H9 (cell line): ENCODE measurements around the gene RHOA. TPM values are rescaled to one million over a fixed set of nuclear protein-coding genes. Genes with fewer than 3 reads are reported as not detected.
A peak's percentile ranks its signal among the peaks of the same experiment; 100 is the strongest.

Experiments
- DNase-seq: peaks from one replicate; pipeline ENCODE4 v3.0.0-alpha.2; 2017
- H2AFZ ChIP-seq: one replicate; pipeline ENCODE4 v1.6.1; 2013; ENCODE audit warnings: mild to moderate bottlenecking, low read length, control low read depth, moderate library complexity
- H2AK5ac ChIP-seq: 2 replicates; pipeline ENCODE4 v1.6.1; 2013; ENCODE audit warnings: low read length, control low read depth, mixed read lengths; ENCODE audit not compliant: insufficient read length
- H2BK120ac ChIP-seq: one replicate; pipeline ENCODE4 v1.6.1; 2013; ENCODE audit warnings: low read depth, mild to moderate bottlenecking, low read length, control low read depth, inconsistent platforms; ENCODE audit not compliant: poor library complexity, severe bottlenecking
- H2BK12ac ChIP-seq: 2 replicates; pipeline ENCODE4 v1.6.1; 2013; ENCODE audit warnings: low read length, control low read depth, mixed read lengths, low read depth; ENCODE audit not compliant: insufficient read length
- H2BK15ac ChIP-seq: 2 replicates; pipeline ENCODE4 v1.6.1; 2013; ENCODE audit warnings: low read depth, low read length, control low read depth
- H2BK20ac ChIP-seq: one replicate; pipeline ENCODE4 v1.6.1; 2013; ENCODE audit warnings: low read depth, mild to moderate bottlenecking, low read length, control low read depth, inconsistent platforms; ENCODE audit not compliant: poor library complexity, severe bottlenecking
- H2BK5ac ChIP-seq: 2 replicates; pipeline ENCODE4 v1.6.1; 2013; ENCODE audit warnings: low read length, control low read depth, mixed read lengths; ENCODE audit not compliant: insufficient read length
- H3K14ac ChIP-seq: 2 replicates; pipeline ENCODE4 v1.6.1; 2013; ENCODE audit warnings: low read length, control low read depth; ENCODE audit not compliant: insufficient read depth
- H3K18ac ChIP-seq: 2 replicates; pipeline ENCODE4 v1.6.1; 2013; ENCODE audit warnings: low read depth, mild to moderate bottlenecking, mixed read lengths, low read length, control low read depth; ENCODE audit not compliant: insufficient read length
- H3K23ac ChIP-seq: 2 replicates; pipeline ENCODE4 v1.6.1; 2013; ENCODE audit warnings: low read length, control low read depth, mixed read lengths, low read depth; ENCODE audit not compliant: insufficient read length
- H3K23me2 ChIP-seq: 2 replicates; pipeline ENCODE4 v1.6.1; 2013; ENCODE audit warnings: low read depth, mild to moderate bottlenecking, mixed read lengths, low read length, control low read depth; ENCODE audit not compliant: insufficient read length, poor library complexity, severe bottlenecking
- H3K27ac ChIP-seq: 2 replicates; pipeline ENCODE4 v1.5.1; 2013; ENCODE audit warnings: low read length, control low read depth, mixed read lengths, low read depth; ENCODE audit not compliant: insufficient read length
- H3K27me3 ChIP-seq: 2 replicates; pipeline ENCODE4 v1.6.1; 2013; ENCODE audit warnings: low read length, control low read depth, inconsistent platforms; ENCODE audit not compliant: insufficient read depth
- H3K4ac ChIP-seq: 2 replicates; pipeline ENCODE4 v1.6.1; 2013; ENCODE audit warnings: low read depth, mild to moderate bottlenecking, control low read depth, inconsistent platforms, low read length, moderate library complexity
- H3K4me1 ChIP-seq: 2 replicates; pipeline ENCODE4 v1.6.1; 2013; ENCODE audit warnings: low read length, control low read depth, inconsistent platforms; ENCODE audit not compliant: insufficient read depth
- H3K4me2 ChIP-seq: 2 replicates; pipeline ENCODE4 v1.6.1; 2013; ENCODE audit warnings: low read length, control low read depth, mixed read lengths; ENCODE audit not compliant: insufficient read length, insufficient read depth
- H3K56ac ChIP-seq: 2 replicates; pipeline ENCODE4 v1.6.1; 2013; ENCODE audit warnings: low read depth, mild to moderate bottlenecking, mixed read lengths, low read length, control low read depth; ENCODE audit not compliant: insufficient read length
- H3K79me1 ChIP-seq: 2 replicates; pipeline ENCODE4 v1.6.1; 2013; ENCODE audit warnings: low read depth, mild to moderate bottlenecking, moderate library complexity, low read length, control low read depth, inconsistent platforms; ENCODE audit not compliant: insufficient read depth, poor library complexity, severe bottlenecking
- H3K79me2 ChIP-seq: 2 replicates; pipeline ENCODE4 v1.6.1; 2013; ENCODE audit warnings: low read length, control low read depth, inconsistent platforms; ENCODE audit not compliant: insufficient read depth
- H3K9ac ChIP-seq: 2 replicates; pipeline ENCODE4 v1.6.1; 2013; ENCODE audit warnings: low read length, control low read depth, mixed read lengths; ENCODE audit not compliant: insufficient read length; ENCODE audit errors: extremely low read depth
- H3K9me3 ChIP-seq: one replicate; pipeline ENCODE4 v1.6.1; 2013; ENCODE audit warnings: low read depth, low read length, inconsistent platforms; ENCODE audit not compliant: control insufficient read depth
- H3T11ph ChIP-seq: one replicate; pipeline ENCODE4 v1.6.1; 2013; ENCODE audit warnings: mild to moderate bottlenecking, low read length, control low read depth, inconsistent platforms
- H4K20me1 ChIP-seq: one replicate; pipeline ENCODE4 v1.6.1; 2013; ENCODE audit not compliant: control insufficient read depth, insufficient read length, insufficient read depth
- H4K5ac ChIP-seq: 2 replicates; pipeline ENCODE4 v1.6.1; 2013; ENCODE audit warnings: low read depth, mild to moderate bottlenecking, mixed read lengths, low read length, control low read depth; ENCODE audit not compliant: insufficient read length
- H4K8ac ChIP-seq: replicated peaks from 2 replicates; pipeline ENCODE4 v1.6.1; 2013; ENCODE audit warnings: low read length, control low read depth, mixed read lengths, low read depth; ENCODE audit not compliant: insufficient read length
- H4K91ac ChIP-seq: 2 replicates; pipeline ENCODE4 v1.6.1; 2013; ENCODE audit warnings: low read depth, mild to moderate bottlenecking, moderate library complexity, mixed read lengths, low read length, control low read depth; ENCODE audit not compliant: insufficient read length
- H3K27ac Mint-ChIP-seq, 3 experiments: 2 replicates in 2 of 3; 3 replicates in 1 of 3; pipeline ENCODE4 v1.8.0; 2020 to 2021; ENCODE audit warnings: mixed read lengths in 3 of 3, mild to moderate bottlenecking in 1 of 3, moderate library complexity in 1 of 3
- H3K27me3 Mint-ChIP-seq: 2 replicates; pipeline ENCODE4 v1.8.0; 2021; ENCODE audit warnings: low read depth, mild to moderate bottlenecking, moderate library complexity, mixed read lengths
- H3K36me3 Mint-ChIP-seq, 3 experiments: 2 replicates in 2 of 3; 3 replicates in 1 of 3; pipeline ENCODE4 v1.8.0; 2020 to 2021; ENCODE audit warnings: low read depth in 3 of 3, mixed read lengths in 3 of 3; ENCODE audit not compliant: insufficient read depth in 1 of 3
- H3K4me1 Mint-ChIP-seq, 2 experiments: 2 replicates each; pipeline ENCODE4 v1.8.0; 2020; ENCODE audit warnings: mixed read lengths in 2 of 2
- H3K4me3 Mint-ChIP-seq, 2 experiments: 2 replicates in 1 of 2; 3 replicates in 1 of 2; pipeline ENCODE4 v1.8.0; 2020 to 2021; ENCODE audit warnings: mild to moderate bottlenecking in 2 of 2, mixed read lengths in 2 of 2, moderate library complexity in 1 of 2
- H3K9me3 Mint-ChIP-seq, 2 experiments: 2 replicates in 1 of 2; 3 replicates in 1 of 2; pipeline ENCODE4 v1.8.0; 2020; ENCODE audit warnings: mild to moderate bottlenecking in 2 of 2, mixed read lengths in 2 of 2, moderate library complexity in 1 of 2
- CTCF ChIP-seq: fragments of 200-600 bp; sonication (generic); conservative IDR thresholded peaks from 3 replicates; pipeline ENCODE4 v1.8.0; 2021; ENCODE audit warnings: antibody characterized with exemption, mild to moderate bottlenecking
- WGBS: extraction: QIAGEN DNeasy Blood & Tissue Kit; methylation state at CpG from one replicate; pipeline ENCODE4 v1.1.7; 2013; ENCODE audit warnings: missing lambda C conversion rate, low lambda C conversion rate, mixed read lengths; ENCODE audit not compliant: insufficient read length; ENCODE audit errors: extremely low coverage; 5-methylcytosine and 5-hydroxymethylcytosine counted together
- total RNA-seq: library from RNA; stranded (reverse); gene quantifications from 2 replicates; pipeline ENCODE4 v1.2.1, GENCODE V29; 2021

RHOA gene
- total RNA-seq, 1 experiment from 2014 or later: 403 TPM

- H3K14ac ChIP-seq: peak within 1 kb of the TSS; percentile 77
- WGBS: no CpG with 5 or more reads among the region's 70 CpGs
- DNase-seq: peak; percentile 84
These were observed 71.6 kb downstream of the RHOA start, which contains the start of gene USP4 for GRCh38 chr3:49339941-49340800. Gene USP4 (minus strand): TSS chr3:49340053. CDS start chr3:49340024, 29 bp downstream.

More at GRCh38 chr3:49339941-49340800, 71.6 kb downstream of the RHOA start, which contains the start of gene USP4:
- peak within 1 kb of the TSS; percentile 6 for H3K27ac ChIP-seq
- Mint-ChIP-seq H3K9me3 (no peaks in the 10 kb centered on the region; a peak in 1 of 5 replicates), H3K4me3 (peak within 1 kb of the TSS; percentile 90 to 94), H3K27ac (peak within 1 kb of the TSS; percentile 86 to 96 (median 95)), H3K4me1 (peaks cover 13 to 16% of the 10 kb centered on the region in 2 experiments), H3K27me3 (no peaks in the 10 kb centered on the region), H3K36me3 (peaks cover 6 to 9% (median 8%) of the 10 kb centered on the region in 3 experiments; a peak in 5 of 7 replicates)
- H4K91ac ChIP-seq: no peak within 1 kb of the TSS
- peak; percentile 54; the same call in 2 of the 3 replicates for TF ChIP-seq CTCF
- H2AFZ ChIP-seq: no peak within 1 kb of the TSS
- peaks cover 4% of the 10 kb centered on the region for H3K23me2 ChIP-seq
- H4K5ac ChIP-seq: no peak within 1 kb of the TSS
- H3K56ac ChIP-seq: no peak within 1 kb of the TSS
- no peaks in the 10 kb centered on the region for H3K4me1 ChIP-seq
- no peak within 1 kb of the TSS for H2BK5ac ChIP-seq
- H2BK120ac ChIP-seq: no peak within 1 kb of the TSS
- no peaks in the 10 kb centered on the region for H3K79me1 ChIP-seq
- no peak within 1 kb of the TSS for H2BK15ac ChIP-seq
- no peak within 1 kb of the TSS for H4K8ac ChIP-seq
- H2AK5ac ChIP-seq: no peak within 1 kb of the TSS
- H3K9me3 ChIP-seq: no peaks in the 10 kb centered on the region
- H3K27me3 ChIP-seq: no peaks in the 10 kb centered on the region
- no peak within 1 kb of the TSS for H3K23ac ChIP-seq
- no peak within 1 kb of the TSS for H2BK12ac ChIP-seq
- H2BK20ac ChIP-seq: no peak within 1 kb of the TSS
- peak within 1 kb of the TSS; percentile 42 for H3K9ac ChIP-seq
- H3K79me2 ChIP-seq: no peaks in the 10 kb centered on the region
- H3T11ph ChIP-seq: no peak within 1 kb of the TSS
- peak within 1 kb of the TSS; percentile 67 for H3K18ac ChIP-seq
- no peaks in the 10 kb centered on the region for H4K20me1 ChIP-seq
- peak within 1 kb of the TSS; percentile 46 for H3K4me2 ChIP-seq
- no peak within 1 kb of the TSS for H3K4ac ChIP-seq
